ENCODE results near the gene LY6G6D.

DNA sequence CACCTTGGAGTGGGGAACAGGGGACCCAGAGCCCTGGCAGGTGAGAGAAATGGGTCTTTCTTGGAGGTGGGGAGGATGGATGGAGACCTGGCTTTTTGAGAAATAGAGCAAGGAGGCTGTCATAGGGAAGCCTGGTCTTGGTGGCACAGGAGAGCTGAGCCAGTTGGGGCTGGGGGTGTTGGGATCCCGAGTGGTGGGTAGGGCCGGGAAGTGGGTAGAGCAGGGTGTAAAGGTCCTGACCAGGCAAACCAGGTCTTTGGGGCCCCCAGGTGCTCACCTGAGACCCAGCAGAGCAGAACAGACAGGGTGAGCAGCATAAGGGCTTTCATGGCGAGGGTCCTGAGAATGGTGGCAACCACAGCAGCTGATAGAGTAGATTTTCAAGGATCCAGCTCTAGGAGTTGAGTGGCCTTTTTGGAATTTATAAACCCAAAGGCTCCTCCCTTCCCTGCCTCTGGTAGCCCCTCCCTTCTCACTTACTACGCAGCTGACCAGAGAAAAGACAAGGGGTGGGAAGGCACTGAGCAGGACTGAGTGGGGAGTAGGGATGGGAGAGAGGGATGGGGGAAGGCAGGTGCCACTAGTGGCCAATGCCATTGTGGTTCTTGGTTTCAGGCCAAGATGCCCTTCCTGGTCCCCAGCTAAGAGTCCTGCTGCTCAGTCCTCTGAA, 6.3 kb downstream of the LY6G6D start, which contains the start of gene LY6G6C:
- TF ChIP-seq, protein P1, sequence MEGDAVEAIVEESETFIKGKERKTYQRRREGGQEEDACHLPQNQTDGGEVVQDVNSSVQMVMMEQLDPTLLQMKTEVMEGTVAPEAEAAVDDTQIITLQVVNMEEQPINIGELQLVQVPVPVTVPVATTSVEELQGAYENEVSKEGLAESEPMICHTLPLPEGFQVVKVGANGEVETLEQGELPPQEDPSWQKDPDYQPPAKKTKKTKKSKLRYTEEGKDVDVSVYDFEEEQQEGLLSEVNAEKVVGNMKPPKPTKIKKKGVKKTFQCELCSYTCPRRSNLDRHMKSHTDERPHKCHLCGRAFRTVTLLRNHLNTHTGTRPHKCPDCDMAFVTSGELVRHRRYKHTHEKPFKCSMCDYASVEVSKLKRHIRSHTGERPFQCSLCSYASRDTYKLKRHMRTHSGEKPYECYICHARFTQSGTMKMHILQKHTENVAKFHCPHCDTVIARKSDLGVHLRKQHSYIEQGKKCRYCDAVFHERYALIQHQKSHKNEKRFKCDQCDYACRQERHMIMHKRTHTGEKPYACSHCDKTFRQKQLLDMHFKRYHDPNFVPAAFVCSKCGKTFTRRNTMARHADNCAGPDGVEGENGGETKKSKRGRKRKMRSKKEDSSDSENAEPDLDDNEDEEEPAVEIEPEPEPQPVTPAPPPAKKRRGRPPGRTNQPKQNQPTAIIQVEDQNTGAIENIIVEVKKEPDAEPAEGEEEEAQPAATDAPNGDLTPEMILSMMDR (IDR thresholded peaks at IDR 0.05; ENCODE audit: low read length) = no peak
- TF ChIP-seq EZH2 (IDR thresholded peaks at IDR 0.05; ENCODE audit: borderline replicate concordance, low read length) = no peak

Measured in OCI-LY1 (cell line).